Body of pancreas (tissue), 4 donors: ENCODE results near the gene C1QL2. TPM values are rescaled to one million over a fixed set of nuclear protein-coding genes. Genes with fewer than 3 reads are reported as not detected.

Experiments
- ATAC-seq: fragments of 150-250 bp; one replicate; pipeline ENCODE4 v1.9.1; 2016
- DNase-seq, 4 donors: peaks; one replicate each; pipeline ENCODE4 v3.0.0-alpha.2; 2019
- H3K27ac ChIP-seq, 4 donors: fragments of 200-600 bp; sonication (generic); 1 replicate in 3 of 4; 2 replicates in 1 of 4; pipeline versions ENCODE4 v1.5.1 to v1.6.1; 2016 to 2019; ENCODE audit warnings: mild to moderate bottlenecking in 1 of 4, mixed read lengths in 1 of 4, moderate library complexity in 1 of 4
- H3K27me3 ChIP-seq, 2 donors: fragments of 200-600 bp; sonication (generic); one replicate each; pipeline ENCODE4 v1.6.0; 2016; ENCODE audit warnings: mild to moderate bottlenecking in 1 of 2
- H3K36me3 ChIP-seq, 2 donors: fragments of 200-600 bp; sonication (generic); replicated peaks in 1 of 2; 2 replicates each; pipeline ENCODE4 v1.5.1; 2016; ENCODE audit warnings: low read depth in 2 of 2; ENCODE audit not compliant: insufficient read depth in 1 of 2
- H3K4me1 ChIP-seq: fragments of 200-600 bp; sonication (generic); one replicate; pipeline ENCODE4 v1.6.0; 2016
- H3K4me3 ChIP-seq, 2 donors: fragments of 200-600 bp; sonication (generic); 1 replicate in 1 of 2; 2 replicates in 1 of 2; pipeline ENCODE4 v1.5.1; 2016 to 2019
- H3K9me3 ChIP-seq, 3 donors: fragments of 200-600 bp; sonication (generic); 1 replicate in 2 of 3; 2 replicates in 1 of 3; pipeline ENCODE4 v1.5.1; 2016
- CTCF ChIP-seq, 7 experiments: fragments of 450-650 bp in 4 of 7; fragments of 200-600 bp in 3 of 7; sonication (generic) in 3 of 7; IDR thresholded peaks; one replicate each; pipeline ENCODE4 v1.5.1; 2016 to 2019; ENCODE audit warnings: antibody characterized with exemption in 7 of 7
- POLR2A ChIP-seq, 3 donors: fragments of 450-650 bp; IDR thresholded peaks; one replicate each; pipeline ENCODE4 v1.6.1; 2016; ENCODE audit warnings: antibody characterized with exemption in 3 of 3, mild to moderate bottlenecking in 2 of 3
- WGBS, 2 donors: methylation state at CpG; one replicate each; pipeline ENCODE4 v1.1.5; 2017; 5-methylcytosine and 5-hydroxymethylcytosine counted together
- intact Hi-C: fragments of 100-400 bp; cut with DNase I; formaldehyde crosslinking; loops from one replicate; pipeline ENCODE4 v1.15.1; 2023
- total RNA-seq, 2 donors: library from RNA; depleted of rRNA; stranded (reverse); fragments of >200 nt; gene quantifications; one replicate each; pipeline ENCODE4 v1.1.0, GENCODE V29; 2016

The C1QL2 gene
- total RNA-seq, 2 donors from 2014 or later: 1.0 TPM; not detected in 1

- Histone ChIP-seq H3K4me1 (peaks cover 30% of the 10 kb centered on the region), H3K27ac (no peak overlapping the region), H3K27me3 (no peaks in the 10 kb centered on the region), H3K9me3 (no peaks in the 10 kb centered on the region), H3K36me3 (no peaks in the 10 kb centered on the region), H3K4me3 (no peak overlapping the region)
- 91% methylated on average over 5 of the region's 5 CpGs for WGBS, 2 donors
- DNase-seq (no peak), ATAC-seq (no peak)
- TF ChIP-seq POLR2A (IDR thresholded peaks at IDR 0.05) (no peak), CTCF (IDR thresholded peaks at IDR 0.05) (no peak)
- intact Hi-C loops: no loop called here
Observed at GRCh38 chr2:119195001-119195400, 36.5 kb upstream of the C1QL2 start.

- DNase-seq: no peak
- WGBS, 2 donors: 68 to 80% methylated on average over 6 of the region's 6 CpGs
- intact Hi-C loops: no loop called here
- Histone ChIP-seq H3K27ac (no peak overlapping the region), H3K4me1 (peaks cover 21% of the 10 kb centered on the region), H3K36me3 (no peaks in the 10 kb centered on the region), H3K9me3 (no peaks in the 10 kb centered on the region), H3K27me3 (no peaks in the 10 kb centered on the region), H3K4me3 (no peak overlapping the region)
- ATAC-seq: no peak
- no peak for TF ChIP-seq POLR2A (IDR thresholded peaks at IDR 0.05)
- TF ChIP-seq CTCF (IDR thresholded peaks at IDR 0.05): no peak
Observed at GRCh38 chr2:119192893-119193292, 34.3 kb upstream of the C1QL2 start.

GRCh38 chr2:119190321-119191111 is 32.0 kb upstream of the C1QL2 start:
- H3K4me3 ChIP-seq: no peak overlapping the region
- no peaks in the 10 kb centered on the region for H3K9me3 ChIP-seq
- H3K27me3 ChIP-seq: no peaks in the 10 kb centered on the region
- no peaks in the 10 kb centered on the region for H3K36me3 ChIP-seq
- H3K4me1 ChIP-seq: no peaks in the 10 kb centered on the region
- ATAC-seq: no peak
- H3K27ac ChIP-seq: no peak overlapping the region
- TF ChIP-seq POLR2A (IDR thresholded peaks at IDR 0.05) (no peak), CTCF (IDR thresholded peaks at IDR 0.05) (no peak)
- WGBS, 2 donors: 60 to 61% methylated on average over 8 of the region's 8 CpGs
- intact Hi-C loops: no loop called here
- DNase-seq: no peak

- ATAC-seq (no peak), DNase-seq (no peak)
- H3K27ac ChIP-seq: no peak overlapping the region
- H3K4me1 ChIP-seq: peaks cover 1% of the 10 kb centered on the region
- 88 to 93% methylated on average over 7 of the region's 7 CpGs for WGBS, 2 donors
- no peak overlapping the region for H3K4me3 ChIP-seq
- no peaks in the 10 kb centered on the region for H3K36me3 ChIP-seq
- H3K27me3 ChIP-seq: no peaks in the 10 kb centered on the region
- intact Hi-C loops: no loop called here
- TF ChIP-seq CTCF (IDR thresholded peaks at IDR 0.05): no peak
- no peaks in the 10 kb centered on the region for H3K9me3 ChIP-seq
Observed at GRCh38 chr2:119184512-119184911, 26.0 kb upstream of the C1QL2 start.
